RCC 7860 (cell line): ENCODE results near the gene SUV39H1.
"Not testable (repeated sequence)": the region's sequence is repeated elsewhere in the genome, so short reads cannot be mapped to it uniquely, and the experiment has no call there.

Experiments
- DNase-seq: peaks from one replicate; pipeline ENCODE4 v3.0.0-alpha.2; 2015; ENCODE audit warnings: low spot score
- FAIRE-seq: peaks from 2 replicates; lab custom pipeline; 2012; peaks lifted over from hg19 to GRCh38; lab: Jason Lieb, UNC

SUV39H1 gene

GRCh38 chrX:48684134-48684533 lies 12.4 kb upstream of the SUV39H1 start:
- FAIRE-seq = no peak
- DNase-seq = no peak

- FAIRE-seq = no peak
Measured at GRCh38 chrX:48685416-48685815, 11.1 kb upstream of the SUV39H1 start.

GRCh38 chrX:48688531-48689150 lies 7.9 kb upstream of the SUV39H1 start:
- no peak for DNase-seq
- FAIRE-seq = no peak

More at GRCh38 chrX:48685416-48685815, 11.1 kb upstream of the SUV39H1 start:
- DNase-seq = no peak

GRCh38 chrX:48689208-48689920 lies 7.2 kb upstream of the SUV39H1 start:
- DNase-seq (no peak), FAIRE-seq (no peak)

GRCh38 chrX:48691746-48692145 lies 4.8 kb upstream of the SUV39H1 start:
- not testable (repeated sequence) for FAIRE-seq, DNase-seq

GRCh38 chrX:48694776-48695533 lies 1.6 kb upstream of the SUV39H1 start:
- FAIRE-seq (no peak), DNase-seq (no peak)

GRCh38 chrX:48695534-48695896 lies 1.0 kb upstream of the SUV39H1 start:
- peak; percentile 36 for DNase-seq
- FAIRE-seq = no peak

GRCh38 chrX:48695925-48696300 lies 621 bp upstream of the SUV39H1 start:
- DNase-seq (no peak), FAIRE-seq (no peak)

GRCh38 chrX:48696909-48697727 lies 584 bp downstream of the SUV39H1 start:
- no peak for FAIRE-seq
- peak; percentile 32 for DNase-seq

GRCh38 chrX:48698306-48698705 lies 1.8 kb downstream of the SUV39H1 start:
- no peak for FAIRE-seq
- no peak for DNase-seq

- DNase-seq (no peak), FAIRE-seq (no peak)
Measured at GRCh38 chrX:48700246-48700645, 3.7 kb downstream of the SUV39H1 start.

GRCh38 chrX:48700951-48701653 lies 4.6 kb downstream of the SUV39H1 start:
- DNase-seq (no peak), FAIRE-seq (no peak)

GRCh38 chrX:48702032-48702431 lies 5.5 kb downstream of the SUV39H1 start:
- no peak for FAIRE-seq
- DNase-seq = no peak

GRCh38 chrX:48702716-48703115 lies 6.2 kb downstream of the SUV39H1 start:
- DNase-seq = no peak
- no peak for FAIRE-seq

- FAIRE-seq = no peak
Measured at GRCh38 chrX:48703228-48703627, 6.7 kb downstream of the SUV39H1 start.

GRCh38 chrX:48703642-48704481 lies 7.3 kb downstream of the SUV39H1 start:
- no peak for FAIRE-seq
- DNase-seq = no peak

More at GRCh38 chrX:48703228-48703627, 6.7 kb downstream of the SUV39H1 start:
- no peak for DNase-seq

- DNase-seq = no peak
- no peak for FAIRE-seq
Measured at GRCh38 chrX:48705871-48706270, 9.3 kb downstream of the SUV39H1 start.

- FAIRE-seq = no peak
- no peak for DNase-seq
Measured at GRCh38 chrX:48709522-48710112, 13.1 kb downstream of the SUV39H1 start.
